ENCODE results near the gene DLGAP1.

DNA sequence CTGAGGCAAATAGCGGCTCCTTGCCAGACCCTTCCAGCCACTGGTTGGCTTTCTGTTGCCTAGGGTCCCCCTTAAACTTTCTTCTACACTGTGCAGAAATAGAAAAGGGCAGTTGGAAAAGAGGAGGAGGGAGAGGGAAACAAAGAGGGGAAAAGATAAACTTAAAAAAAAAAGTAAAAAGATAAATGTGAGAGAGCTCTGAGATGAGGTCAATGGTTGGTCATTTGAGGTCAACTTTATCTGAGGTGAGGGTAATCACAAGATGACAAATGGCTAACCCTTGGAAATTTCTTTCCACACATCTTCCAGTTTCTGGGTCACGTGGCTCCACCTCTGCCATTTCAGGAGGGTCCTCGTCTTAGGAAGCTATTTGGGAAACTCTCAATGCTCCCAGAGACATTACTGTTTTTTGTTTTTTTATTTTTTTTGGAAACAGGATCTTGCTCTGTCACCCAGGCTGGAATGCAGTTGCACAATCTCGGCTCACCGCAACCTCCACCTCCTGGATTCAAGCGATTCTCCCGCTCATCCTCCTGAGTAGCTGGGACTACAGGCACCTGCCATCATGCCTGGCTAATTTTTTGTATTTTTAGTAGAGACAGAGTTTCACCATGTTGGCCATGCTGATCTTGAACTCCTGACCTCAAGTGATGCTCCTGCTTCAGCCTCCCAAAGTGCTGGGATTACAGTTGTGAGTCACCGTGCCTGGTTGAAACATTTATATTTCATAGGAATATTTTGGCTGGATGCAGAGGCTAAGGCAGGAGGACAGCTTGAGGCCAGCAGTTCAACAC, 805.3 kb downstream of the DLGAP1 start:
- TF ChIP-seq, protein P1, sequence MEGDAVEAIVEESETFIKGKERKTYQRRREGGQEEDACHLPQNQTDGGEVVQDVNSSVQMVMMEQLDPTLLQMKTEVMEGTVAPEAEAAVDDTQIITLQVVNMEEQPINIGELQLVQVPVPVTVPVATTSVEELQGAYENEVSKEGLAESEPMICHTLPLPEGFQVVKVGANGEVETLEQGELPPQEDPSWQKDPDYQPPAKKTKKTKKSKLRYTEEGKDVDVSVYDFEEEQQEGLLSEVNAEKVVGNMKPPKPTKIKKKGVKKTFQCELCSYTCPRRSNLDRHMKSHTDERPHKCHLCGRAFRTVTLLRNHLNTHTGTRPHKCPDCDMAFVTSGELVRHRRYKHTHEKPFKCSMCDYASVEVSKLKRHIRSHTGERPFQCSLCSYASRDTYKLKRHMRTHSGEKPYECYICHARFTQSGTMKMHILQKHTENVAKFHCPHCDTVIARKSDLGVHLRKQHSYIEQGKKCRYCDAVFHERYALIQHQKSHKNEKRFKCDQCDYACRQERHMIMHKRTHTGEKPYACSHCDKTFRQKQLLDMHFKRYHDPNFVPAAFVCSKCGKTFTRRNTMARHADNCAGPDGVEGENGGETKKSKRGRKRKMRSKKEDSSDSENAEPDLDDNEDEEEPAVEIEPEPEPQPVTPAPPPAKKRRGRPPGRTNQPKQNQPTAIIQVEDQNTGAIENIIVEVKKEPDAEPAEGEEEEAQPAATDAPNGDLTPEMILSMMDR (IDR thresholded peaks at IDR 0.05 in 2 of 3, conservative IDR thresholded peaks at IDR 0.05 in 1 of 3; ENCODE audit: borderline replicate concordance in 1 of 3, insufficient read depth in 1 of 3, low read depth in 2 of 3, low read length in 2 of 3), result no peak
- TF ChIP-seq EZH2phosphoT487 (IDR thresholded peaks at IDR 0.05; ENCODE audit: borderline replicate concordance), result no peak

Data from HCT116 (cell line).